HCT116 (cell line): Measurements from ENCODE around the gene CACNA2D3.

Source experiments
- EZH2 ChIP-seq: fragments of 200-600 bp; sonication (generic); IDR thresholded peaks from 2 replicates; pipeline ENCODE4 v1.6.1; 2017; ENCODE audit warnings: antibody characterized with exemption, mixed run types
- EZH2phosphoT487 ChIP-seq: fragments of 200-600 bp; IDR thresholded peaks from 2 replicates; pipeline ENCODE4 v1.6.1; 2018; ENCODE audit warnings: antibody characterized with exemption, borderline replicate concordance
- POLR2A ChIP-seq: IDR thresholded peaks from 2 replicates; pipeline ENCODE4 v1.7.0; 2011; ENCODE audit warnings: borderline replicate concordance; ENCODE audit not compliant: insufficient read depth, insufficient read length; ENCODE audit errors: extremely low read depth
- RAD21 ChIP-seq: IDR thresholded peaks from 2 replicates; pipeline ENCODE4 v1.6.1; 2012; ENCODE audit warnings: low read depth, mild to moderate bottlenecking
- SIN3A ChIP-seq: IDR thresholded peaks from 2 replicates; pipeline ENCODE4 v1.6.1; 2012; ENCODE audit warnings: low read depth
- SP1 ChIP-seq: IDR thresholded peaks from 2 replicates; pipeline ENCODE4 v1.6.1; 2012; ENCODE audit warnings: low read depth
- TCF7L2 ChIP-seq: IDR thresholded peaks from 2 replicates; pipeline ENCODE4 v1.7.0; 2011; ENCODE audit warnings: borderline replicate concordance, inconsistent platforms; ENCODE audit not compliant: insufficient read depth, insufficient read length; ENCODE audit errors: extremely low read depth
- ZFX ChIP-seq: fragments of 450-650 bp; IDR thresholded peaks from 2 replicates; pipeline ENCODE4 v1.6.1; 2017
- TF ChIP-seq, protein P1 (sequence below): IDR thresholded peaks from 2 replicates; pipeline ENCODE4 v1.6.1; 2012; ENCODE audit warnings: low read depth
- TF ChIP-seq, protein P2 (sequence below): IDR thresholded peaks from 2 replicates; pipeline ENCODE4 v1.6.1; 2012
- TF ChIP-seq, protein P3 (sequence below), 3 experiments: fragments of 200-600 bp in 1 of 3; sonication (generic) in 1 of 3; IDR thresholded peaks in 2 of 3; conservative IDR thresholded peaks in 1 of 3; 2 replicates each; pipeline ENCODE4 v1.5.1; 2012 to 2017; ENCODE audit warnings: low read depth in 2 of 3, low read length in 2 of 3, antibody characterized with exemption in 1 of 3, borderline replicate concordance in 1 of 3, control low read depth in 1 of 3, mild to moderate bottlenecking in 1 of 3, mixed read lengths in 1 of 3, mixed run types in 1 of 3, moderate library complexity in 1 of 3; ENCODE audit not compliant: insufficient read depth in 1 of 3
- TF ChIP-seq, protein P4 (sequence below): IDR thresholded peaks from 2 replicates; pipeline ENCODE4 v1.6.1; 2012

DNA sequence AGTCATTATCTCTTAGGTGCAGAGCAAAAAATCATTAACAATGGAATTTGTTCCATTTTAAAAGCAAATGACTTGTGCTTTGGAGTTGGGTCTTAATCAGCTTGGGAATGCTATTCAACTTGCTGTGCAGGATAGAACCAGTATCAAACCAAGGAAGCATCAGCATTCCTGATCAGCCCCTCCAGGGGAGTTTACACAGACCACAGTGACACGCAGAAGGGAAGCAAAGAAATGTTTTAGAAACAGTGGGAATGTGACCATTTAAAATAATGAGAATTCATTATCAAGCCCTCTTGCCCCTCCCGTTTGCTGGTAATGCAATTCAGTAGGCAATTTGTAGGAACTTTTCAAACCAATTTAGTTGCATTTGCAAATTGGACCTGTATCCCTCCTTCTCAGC is 650.4 kb downstream of the CACNA2D3 start:
- TF ChIP-seq EZH2 (no peak), TCF7L2 (no peak), POLR2A (no peak), EZH2phosphoT487 (no peak), SP1 (no peak), RAD21 (no peak), ZFX (no peak), SIN3A (no peak)
- TF ChIP-seq, protein P1, sequence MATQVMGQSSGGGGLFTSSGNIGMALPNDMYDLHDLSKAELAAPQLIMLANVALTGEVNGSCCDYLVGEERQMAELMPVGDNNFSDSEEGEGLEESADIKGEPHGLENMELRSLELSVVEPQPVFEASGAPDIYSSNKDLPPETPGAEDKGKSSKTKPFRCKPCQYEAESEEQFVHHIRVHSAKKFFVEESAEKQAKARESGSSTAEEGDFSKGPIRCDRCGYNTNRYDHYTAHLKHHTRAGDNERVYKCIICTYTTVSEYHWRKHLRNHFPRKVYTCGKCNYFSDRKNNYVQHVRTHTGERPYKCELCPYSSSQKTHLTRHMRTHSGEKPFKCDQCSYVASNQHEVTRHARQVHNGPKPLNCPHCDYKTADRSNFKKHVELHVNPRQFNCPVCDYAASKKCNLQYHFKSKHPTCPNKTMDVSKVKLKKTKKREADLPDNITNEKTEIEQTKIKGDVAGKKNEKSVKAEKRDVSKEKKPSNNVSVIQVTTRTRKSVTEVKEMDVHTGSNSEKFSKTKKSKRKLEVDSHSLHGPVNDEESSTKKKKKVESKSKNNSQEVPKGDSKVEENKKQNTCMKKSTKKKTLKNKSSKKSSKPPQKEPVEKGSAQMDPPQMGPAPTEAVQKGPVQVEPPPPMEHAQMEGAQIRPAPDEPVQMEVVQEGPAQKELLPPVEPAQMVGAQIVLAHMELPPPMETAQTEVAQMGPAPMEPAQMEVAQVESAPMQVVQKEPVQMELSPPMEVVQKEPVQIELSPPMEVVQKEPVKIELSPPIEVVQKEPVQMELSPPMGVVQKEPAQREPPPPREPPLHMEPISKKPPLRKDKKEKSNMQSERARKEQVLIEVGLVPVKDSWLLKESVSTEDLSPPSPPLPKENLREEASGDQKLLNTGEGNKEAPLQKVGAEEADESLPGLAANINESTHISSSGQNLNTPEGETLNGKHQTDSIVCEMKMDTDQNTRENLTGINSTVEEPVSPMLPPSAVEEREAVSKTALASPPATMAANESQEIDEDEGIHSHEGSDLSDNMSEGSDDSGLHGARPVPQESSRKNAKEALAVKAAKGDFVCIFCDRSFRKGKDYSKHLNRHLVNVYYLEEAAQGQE: no peak
- TF ChIP-seq, protein P2, sequence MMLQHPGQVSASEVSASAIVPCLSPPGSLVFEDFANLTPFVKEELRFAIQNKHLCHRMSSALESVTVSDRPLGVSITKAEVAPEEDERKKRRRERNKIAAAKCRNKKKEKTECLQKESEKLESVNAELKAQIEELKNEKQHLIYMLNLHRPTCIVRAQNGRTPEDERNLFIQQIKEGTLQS: no peak
- TF ChIP-seq, protein P3, sequence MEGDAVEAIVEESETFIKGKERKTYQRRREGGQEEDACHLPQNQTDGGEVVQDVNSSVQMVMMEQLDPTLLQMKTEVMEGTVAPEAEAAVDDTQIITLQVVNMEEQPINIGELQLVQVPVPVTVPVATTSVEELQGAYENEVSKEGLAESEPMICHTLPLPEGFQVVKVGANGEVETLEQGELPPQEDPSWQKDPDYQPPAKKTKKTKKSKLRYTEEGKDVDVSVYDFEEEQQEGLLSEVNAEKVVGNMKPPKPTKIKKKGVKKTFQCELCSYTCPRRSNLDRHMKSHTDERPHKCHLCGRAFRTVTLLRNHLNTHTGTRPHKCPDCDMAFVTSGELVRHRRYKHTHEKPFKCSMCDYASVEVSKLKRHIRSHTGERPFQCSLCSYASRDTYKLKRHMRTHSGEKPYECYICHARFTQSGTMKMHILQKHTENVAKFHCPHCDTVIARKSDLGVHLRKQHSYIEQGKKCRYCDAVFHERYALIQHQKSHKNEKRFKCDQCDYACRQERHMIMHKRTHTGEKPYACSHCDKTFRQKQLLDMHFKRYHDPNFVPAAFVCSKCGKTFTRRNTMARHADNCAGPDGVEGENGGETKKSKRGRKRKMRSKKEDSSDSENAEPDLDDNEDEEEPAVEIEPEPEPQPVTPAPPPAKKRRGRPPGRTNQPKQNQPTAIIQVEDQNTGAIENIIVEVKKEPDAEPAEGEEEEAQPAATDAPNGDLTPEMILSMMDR (IDR thresholded peaks at IDR 0.05 in 2 of 3, conservative IDR thresholded peaks at IDR 0.05 in 1 of 3; ENCODE audit: borderline replicate concordance in 1 of 3, insufficient read depth in 1 of 3, low read depth in 2 of 3, low read length in 2 of 3): no peak
- TF ChIP-seq, protein P4, sequence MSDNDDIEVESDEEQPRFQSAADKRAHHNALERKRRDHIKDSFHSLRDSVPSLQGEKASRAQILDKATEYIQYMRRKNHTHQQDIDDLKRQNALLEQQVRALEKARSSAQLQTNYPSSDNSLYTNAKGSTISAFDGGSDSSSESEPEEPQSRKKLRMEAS: no peak
